Stimulated activated naive B cell treated with anti-CD40 and anti-IgM and Interleukin-4, amounts not matched to agents 10 μg/mL and 1 μg/mL and 100 μg/mL, for 72 hours (primary cell): ENCODE measurements around the gene KRTAP10-2.
"Not testable (repeated sequence)": the region's sequence is repeated elsewhere in the genome, so short reads cannot be mapped to it uniquely, and the experiment has no call there.

Experiments used
- ATAC-seq, 2 donors: fragments of 150-1000 bp; cut with Tn5 transposase; replicated peaks; 2 replicates each; pipeline ENCODE4 v1.10.0; 2021; ENCODE audit warnings: moderate library complexity in 1 of 2
- DNase-seq: peaks from one replicate; pipeline ENCODE4 v3.0.0; 2021
- H3K27ac Mint-ChIP-seq: one replicate; pipeline ENCODE4 v1.8.0; 2022; ENCODE audit warnings: mild to moderate bottlenecking, mixed read lengths
- H3K27me3 Mint-ChIP-seq, 2 donors: one replicate each; pipeline ENCODE4 v1.8.0; 2022; ENCODE audit warnings: mixed read lengths in 2 of 2
- H3K36me3 Mint-ChIP-seq, 2 donors: one replicate each; pipeline ENCODE4 v1.8.0; 2022; ENCODE audit warnings: mixed read lengths in 2 of 2, mild to moderate bottlenecking in 1 of 2
- H3K4me1 Mint-ChIP-seq, 2 donors: one replicate each; pipeline ENCODE4 v1.8.0; 2022; ENCODE audit warnings: mixed read lengths in 2 of 2, mild to moderate bottlenecking in 1 of 2
- H3K4me3 Mint-ChIP-seq, 2 donors: one replicate each; pipeline ENCODE4 v1.8.0; 2022; ENCODE audit warnings: mild to moderate bottlenecking in 2 of 2, mixed read lengths in 2 of 2, moderate library complexity in 1 of 2
- H3K9me3 Mint-ChIP-seq, 2 donors: one replicate each; pipeline ENCODE4 v1.8.0; 2022; ENCODE audit warnings: mixed read lengths in 2 of 2, mild to moderate bottlenecking in 1 of 2

The KRTAP10-2 gene

GRCh38 chr21:44576025-44576420 is 24.7 kb upstream of the KRTAP10-2 start:
- Mint-ChIP-seq H3K27ac (no peak overlapping the region), H3K36me3 (peaks cover 12 to 22% of the 10 kb centered on the region in 2 donors), H3K27me3 (peaks cover 54 to 59% of the 10 kb centered on the region in 2 donors), H3K4me1 (peaks cover 3 to 5% of the 10 kb centered on the region in 2 donors), H3K4me3 (no peak overlapping the region), H3K9me3 (peaks cover 27 to 33% of the 10 kb centered on the region in 2 donors)
- no peak for DNase-seq
- ATAC-seq: no peak

DNA sequence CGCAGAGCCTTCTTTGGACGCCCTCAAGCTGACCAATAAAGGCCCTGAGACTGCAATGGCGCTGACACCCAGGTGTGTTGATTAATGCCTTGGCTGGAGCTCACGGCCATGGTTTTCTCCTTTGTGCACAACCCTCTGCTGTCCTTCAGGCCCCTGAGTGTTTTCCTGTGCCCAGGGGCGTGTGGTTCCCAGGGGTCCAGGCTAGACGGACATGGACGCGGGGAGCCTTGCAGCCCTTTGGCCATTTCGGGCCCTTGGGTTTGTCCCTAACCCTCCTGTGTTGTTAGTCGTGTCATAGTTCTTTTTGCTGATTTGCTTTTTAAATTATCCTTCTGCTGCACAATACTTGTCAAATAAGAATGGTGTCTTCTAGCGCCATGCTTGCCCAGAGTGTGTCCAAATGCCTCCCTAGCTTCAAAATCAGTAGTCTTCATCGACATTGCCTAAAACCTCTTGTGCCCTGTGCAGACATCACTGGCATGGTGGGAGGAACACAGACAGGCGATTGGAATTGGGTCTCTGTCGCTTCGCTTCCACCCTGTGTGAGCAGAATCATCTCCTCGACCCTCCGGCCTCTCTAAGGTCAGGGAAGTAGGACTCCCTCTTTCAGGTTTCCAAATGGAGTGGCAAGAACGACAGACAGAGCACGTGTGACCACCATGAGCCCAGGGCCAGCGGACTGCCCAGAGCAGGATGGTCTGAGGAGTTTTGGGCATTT is 24.2 kb upstream of the KRTAP10-2 start:
- Mint-ChIP-seq H3K9me3 (peaks cover 24 to 29% of the 10 kb centered on the region in 2 donors), H3K36me3 (peaks cover 12 to 21% of the 10 kb centered on the region in 2 donors), H3K27ac (no peak overlapping the region), H3K4me3 (no peak overlapping the region), H3K4me1 (peaks cover 3 to 5% of the 10 kb centered on the region in 2 donors), H3K27me3 (peaks cover 52 to 63% of the 10 kb centered on the region in 2 donors)
- ATAC-seq: no peak
- DNase-seq: no peak

DNA sequence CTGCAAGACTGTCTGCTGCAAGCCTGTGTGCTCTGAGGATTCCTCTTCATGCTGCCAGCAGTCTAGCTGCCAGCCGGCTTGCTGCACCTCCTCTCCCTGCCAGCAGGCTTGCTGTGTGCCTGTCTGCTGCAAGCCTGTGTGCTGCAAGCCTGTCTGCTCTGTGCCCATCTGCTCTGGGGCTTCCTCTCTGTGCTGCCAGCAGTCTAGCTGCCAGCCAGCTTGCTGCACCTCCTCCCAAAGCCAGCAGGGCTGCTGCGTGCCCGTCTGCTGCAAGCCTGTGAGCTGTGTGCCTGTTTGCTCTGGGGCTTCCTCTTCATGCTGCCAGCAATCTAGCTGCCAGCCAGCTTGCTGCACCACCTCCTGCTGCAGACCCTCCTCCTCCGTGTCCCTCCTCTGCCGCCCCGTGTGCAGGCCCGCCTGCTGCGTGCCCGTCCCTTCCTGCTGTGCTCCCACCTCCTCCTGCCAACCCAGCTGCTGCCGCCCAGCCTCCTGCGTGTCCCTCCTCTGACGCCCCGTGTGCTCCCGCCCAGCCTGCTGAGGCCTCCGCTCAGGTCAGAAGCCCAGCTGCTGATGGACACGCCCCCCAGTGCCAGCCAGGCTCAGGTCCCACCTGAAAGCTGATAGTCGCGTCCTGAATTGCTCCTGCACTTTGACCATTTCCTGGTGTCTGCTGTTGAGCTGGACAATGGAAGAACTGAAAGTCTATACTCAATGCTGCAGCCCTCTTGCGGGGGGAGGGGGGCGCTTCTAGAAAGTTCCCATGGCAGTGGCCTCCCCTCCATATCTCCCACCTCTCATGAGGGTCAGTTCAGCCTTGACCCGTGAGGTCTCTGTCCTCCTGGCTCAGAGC is 23.4 kb upstream of the KRTAP10-2 start:
- Mint-ChIP-seq H3K4me3 (no peak overlapping the region), H3K27me3 (peaks cover 44 to 63% of the 10 kb centered on the region in 2 donors), H3K27ac (peak overlapping the region; percentile 3), H3K9me3 (peaks cover 16 to 23% of the 10 kb centered on the region in 2 donors), H3K36me3 (peaks cover 8 to 13% of the 10 kb centered on the region in 2 donors), H3K4me1 (peaks cover 0 to 5% of the 10 kb centered on the region in 2 donors)
- no peak for DNase-seq
- ATAC-seq: no peak

- Mint-ChIP-seq H3K27me3 (peaks cover 43 to 55% of the 10 kb centered on the region in 2 donors), H3K9me3 (peaks cover 16 to 18% of the 10 kb centered on the region in 2 donors), H3K27ac (peak within 1 kb of the TSS; percentile 3)
- not testable (repeated sequence) for H3K4me3 Mint-ChIP-seq, H3K4me1 Mint-ChIP-seq, ATAC-seq, DNase-seq, H3K36me3 Mint-ChIP-seq
Observed at GRCh38 chr21:44573630-44574456, 22.5 kb upstream of the KRTAP10-2 start, which contains the start of gene KRTAP10-4. Gene KRTAP10-4 (plus strand): TSS chr21:44573729. CDS start chr21:44573759, 30 bp downstream.

- Mint-ChIP-seq H3K27me3 (peaks cover 40 to 56% of the 10 kb centered on the region in 2 donors), H3K27ac (no peak overlapping the region), H3K9me3 (peaks cover 15% of the 10 kb centered on the region in 2 donors), H3K4me3 (no peak overlapping the region), H3K36me3 (peaks cover 4 to 9% of the 10 kb centered on the region in 2 donors), H3K4me1 (peaks cover 0 to 5% of the 10 kb centered on the region in 2 donors)
- no peak for DNase-seq
- no peak for ATAC-seq
Observed at GRCh38 chr21:44572959-44573583, 21.8 kb upstream of the KRTAP10-2 start.

- peaks cover 40 to 64% of the 10 kb centered on the region in 2 donors for H3K27me3 Mint-ChIP-seq
- peaks cover 0 to 11% of the 10 kb centered on the region in 2 donors for H3K4me1 Mint-ChIP-seq
- H3K27ac Mint-ChIP-seq: no peak overlapping the region
- DNase-seq (no peak), ATAC-seq (no peak)
- H3K9me3 Mint-ChIP-seq: peaks cover 7 to 8% of the 10 kb centered on the region in 2 donors
- peaks cover 3 to 5% of the 10 kb centered on the region in 2 donors for H3K36me3 Mint-ChIP-seq
- no peak overlapping the region for H3K4me3 Mint-ChIP-seq
Observed at GRCh38 chr21:44571844-44572782, 20.8 kb upstream of the KRTAP10-2 start.

GRCh38 chr21:44571296-44571695 is 20.0 kb upstream of the KRTAP10-2 start:
- peaks cover 5 to 7% of the 10 kb centered on the region in 2 donors for H3K9me3 Mint-ChIP-seq
- DNase-seq: no peak
- H3K4me3 Mint-ChIP-seq: no peak overlapping the region

DNA sequence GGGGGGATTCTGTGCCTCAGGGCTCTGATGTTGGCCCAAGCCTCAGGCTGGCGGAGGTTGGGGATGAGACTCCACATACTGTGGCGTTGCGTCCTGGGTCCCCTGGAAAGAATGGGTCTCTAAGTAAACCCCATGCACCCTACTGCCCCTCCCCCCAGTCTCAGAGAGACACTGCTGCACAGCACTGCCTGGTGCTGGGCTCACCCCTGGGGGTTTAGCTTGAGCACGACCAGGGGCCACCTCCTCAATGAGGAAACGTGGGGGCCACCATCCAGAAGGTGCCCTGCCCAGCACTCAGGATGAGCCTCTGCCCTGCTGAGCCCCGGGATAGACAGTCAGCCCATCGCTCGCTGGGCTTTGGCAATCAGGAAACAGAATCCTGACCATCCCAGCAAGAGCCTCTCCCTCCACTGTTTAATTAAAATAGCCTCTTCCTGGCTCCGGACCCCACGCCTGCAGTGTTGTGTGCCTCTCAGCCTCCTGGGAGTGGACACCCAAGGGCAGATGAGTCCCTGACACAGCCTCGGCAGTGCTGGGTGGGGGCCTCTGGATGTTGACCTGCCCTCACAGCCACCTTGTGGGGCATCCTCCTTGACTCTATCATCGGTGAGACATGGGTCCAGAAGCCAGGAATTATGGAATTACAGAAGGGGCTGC is 18.7 kb upstream of the KRTAP10-2 start:
- Mint-ChIP-seq H3K9me3 (peaks cover 3 to 7% of the 10 kb centered on the region in 2 donors), H3K4me3 (no peak overlapping the region), H3K36me3 (peaks cover 0 to 4% of the 10 kb centered on the region in 2 donors), H3K27ac (no peak overlapping the region), H3K4me1 (peaks cover 6 to 18% of the 10 kb centered on the region in 2 donors), H3K27me3 (peaks cover 32 to 58% of the 10 kb centered on the region in 2 donors)
- DNase-seq: no peak
- ATAC-seq: no peak

More at GRCh38 chr21:44571296-44571695, 20.0 kb upstream of the KRTAP10-2 start:
- Mint-ChIP-seq H3K27ac (no peak overlapping the region), H3K36me3 (peaks cover 3 to 4% of the 10 kb centered on the region in 2 donors), H3K4me1 (peaks cover under 1 to 11% of the 10 kb centered on the region in 2 donors), H3K27me3 (peaks cover 40 to 64% of the 10 kb centered on the region in 2 donors)
- no peak for ATAC-seq

GRCh38 chr21:44568667-44569556 is 17.6 kb upstream of the KRTAP10-2 start:
- Mint-ChIP-seq H3K27ac (peak overlapping the region; percentile 28), H3K4me1 (peaks cover 8 to 22% of the 10 kb centered on the region in 2 donors), H3K36me3 (peaks cover 0 to 4% of the 10 kb centered on the region in 2 donors), H3K27me3 (peaks cover 22 to 47% of the 10 kb centered on the region in 2 donors), H3K4me3 (no peak overlapping the region), H3K9me3 (peaks cover 3 to 7% of the 10 kb centered on the region in 2 donors)
- DNase-seq (no peak), ATAC-seq (no peak)

DNA sequence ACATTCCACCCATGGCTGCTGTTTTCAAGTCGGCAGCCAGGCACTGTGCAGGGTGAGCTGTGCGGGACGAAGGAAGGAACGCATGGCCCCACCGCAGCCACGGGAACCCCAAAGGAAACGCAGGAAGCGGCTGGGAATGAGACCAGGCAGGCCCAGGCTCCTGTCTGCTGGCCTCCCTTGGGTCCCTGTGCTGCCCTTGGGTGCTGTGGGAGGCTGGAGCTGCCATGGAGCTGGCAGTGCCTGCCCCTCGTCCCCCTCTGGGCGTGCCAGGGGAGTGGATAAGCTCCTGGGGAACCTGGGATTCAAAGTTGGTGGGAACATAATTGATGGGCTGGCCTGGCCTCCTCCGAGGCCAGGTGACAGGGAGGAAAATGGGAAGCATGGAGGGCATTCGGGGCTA is 17.0 kb upstream of the KRTAP10-2 start:
- no peak overlapping the region for H3K4me3 Mint-ChIP-seq
- peaks cover 4 to 7% of the 10 kb centered on the region in 2 donors for H3K9me3 Mint-ChIP-seq
- peaks cover 8 to 22% of the 10 kb centered on the region in 2 donors for H3K4me1 Mint-ChIP-seq
- DNase-seq: no peak
- peak overlapping the region; percentile 28 for H3K27ac Mint-ChIP-seq
- peaks cover 0 to 4% of the 10 kb centered on the region in 2 donors for H3K36me3 Mint-ChIP-seq
- no peak for ATAC-seq
- peaks cover 22 to 41% of the 10 kb centered on the region in 2 donors for H3K27me3 Mint-ChIP-seq

- no peak for DNase-seq
- Mint-ChIP-seq H3K36me3 (peaks cover 0 to 4% of the 10 kb centered on the region in 2 donors), H3K27me3 (peaks cover 16 to 34% of the 10 kb centered on the region in 2 donors), H3K4me1 (peaks cover 8 to 22% of the 10 kb centered on the region in 2 donors), H3K9me3 (peaks cover 5 to 7% of the 10 kb centered on the region in 2 donors), H3K4me3 (no peak overlapping the region), H3K27ac (peak overlapping the region; percentile 16)
- no peak for ATAC-seq
Observed at GRCh38 chr21:44567481-44568171, 16.3 kb upstream of the KRTAP10-2 start.
